DND-41 (cell line): ENCODE results near the gene XBP1.
A peak's percentile ranks its signal among the peaks of the same experiment; 100 is the strongest.

Experiments used
- ATAC-seq: fragments of 200-7000 bp; cut with Tn5 transposase; 3 replicates; pipeline ENCODE4 v1.9.1; 2021; ENCODE audit warnings: low read depth; ENCODE audit not compliant: insufficient read depth
- DNase-seq: peaks from one replicate; pipeline ENCODE4 v3.0.0-alpha.2; 2020
- H2AFZ ChIP-seq: 2 replicates; pipeline ENCODE4 v1.6.0; 2012; ENCODE audit warnings: low read depth, low read length
- H3K27ac ChIP-seq: 2 replicates; pipeline ENCODE4 v1.5.1; 2012; ENCODE audit warnings: low read length, inconsistent platforms
- H3K27me3 ChIP-seq: fragments of 200-600 bp; sonication (generic); 2 replicates; pipeline ENCODE4 v1.6.0; 2012; ENCODE audit warnings: low read length, mild to moderate bottlenecking, inconsistent platforms; ENCODE audit not compliant: insufficient read depth, poor library complexity
- H3K36me3 ChIP-seq: 2 replicates; pipeline ENCODE4 v1.5.1; 2012; ENCODE audit warnings: low read length, inconsistent platforms; ENCODE audit not compliant: insufficient read depth
- H3K4me1 ChIP-seq: 2 replicates; pipeline ENCODE4 v1.5.1; 2012; ENCODE audit warnings: mild to moderate bottlenecking, low read length; ENCODE audit not compliant: insufficient read depth
- H3K4me2 ChIP-seq: 2 replicates; pipeline ENCODE4 v1.6.0; 2012; ENCODE audit warnings: mild to moderate bottlenecking, moderate library complexity, low read length, inconsistent platforms; ENCODE audit not compliant: insufficient read depth
- H3K4me3 ChIP-seq, 2 experiments: fragments of 200-600 bp in 1 of 2; shearing (Covaris generic) in 1 of 2; 2 replicates each; pipeline ENCODE4 v1.5.1; 2012 to 2016; ENCODE audit warnings: inconsistent platforms in 2 of 2, low read length in 2 of 2, mild to moderate bottlenecking in 2 of 2, low read depth in 1 of 2, moderate library complexity in 1 of 2
- H3K79me2 ChIP-seq: 2 replicates; pipeline ENCODE4 v1.6.0; 2012; ENCODE audit warnings: low read length, inconsistent platforms; ENCODE audit not compliant: insufficient read depth
- H3K9ac ChIP-seq: 2 replicates; pipeline ENCODE4 v1.6.0; 2012; ENCODE audit warnings: low read depth, mild to moderate bottlenecking, inconsistent platforms, low read length, moderate library complexity
- H3K9me3 ChIP-seq: 2 replicates; pipeline ENCODE4 v1.5.1; 2012; ENCODE audit warnings: low read length, moderate library complexity, mild to moderate bottlenecking, inconsistent platforms; ENCODE audit not compliant: insufficient read depth, severe bottlenecking
- H4K20me1 ChIP-seq: 2 replicates; pipeline ENCODE4 v1.6.0; 2012; ENCODE audit warnings: low read length; ENCODE audit not compliant: insufficient read depth
- CTCF ChIP-seq: IDR thresholded peaks from 2 replicates; pipeline ENCODE4 v1.5.1; 2012; ENCODE audit warnings: borderline replicate concordance, low read length, moderate library complexity, mild to moderate bottlenecking; ENCODE audit not compliant: poor library complexity, severe bottlenecking; ENCODE audit errors: extremely low read depth
- EZH2 ChIP-seq: IDR thresholded peaks from 3 replicates; pipeline ENCODE4 v1.6.1; 2012; ENCODE audit warnings: borderline replicate concordance, low read depth, mild to moderate bottlenecking, moderate library complexity, low read length, inconsistent platforms; ENCODE audit not compliant: severe bottlenecking

The XBP1 gene

GRCh38 chr22:28815111-28815510 is 14.7 kb upstream of the XBP1 start:
- Histone ChIP-seq H2AFZ (no peak overlapping the region), H3K4me2 (peak overlapping the region; percentile 38), H3K9me3 (no peaks in the 10 kb centered on the region), H3K4me1 (peaks cover 100% of the 10 kb centered on the region), H3K9ac (peak overlapping the region; percentile 65), H3K27me3 (no peaks in the 10 kb centered on the region), H3K27ac (peak overlapping the region; percentile 99), H4K20me1 (no peaks in the 10 kb centered on the region), H3K36me3 (no peaks in the 10 kb centered on the region), H3K79me2 (peaks cover 61% of the 10 kb centered on the region), H3K4me3 (peak overlapping the region in 1 of 2 experiments; percentile 25; a peak in 2 of 4 replicates)
- TF ChIP-seq CTCF: peak; percentile 34
- TF ChIP-seq EZH2: no peak
- DNase-seq (peak; percentile 85), ATAC-seq (peak; percentile 66)

- peaks cover 59% of the 10 kb centered on the region for H3K79me2 ChIP-seq
- no peaks in the 10 kb centered on the region for H3K27me3 ChIP-seq
- no peaks in the 10 kb centered on the region for H3K9me3 ChIP-seq
- H3K4me2 ChIP-seq: peak overlapping the region; percentile 38; the same call in 1 of the 2 replicates
- H4K20me1 ChIP-seq: no peaks in the 10 kb centered on the region
- TF ChIP-seq EZH2 (no peak), CTCF (peak; percentile 13)
- no peak overlapping the region for H3K4me3 ChIP-seq
- H3K4me1 ChIP-seq: peaks cover 100% of the 10 kb centered on the region
- H3K27ac ChIP-seq: peak overlapping the region; percentile 99
- peak overlapping the region; percentile 65 for H3K9ac ChIP-seq
- no peak for DNase-seq
- no peak overlapping the region for H2AFZ ChIP-seq
- ATAC-seq: no peak
- H3K36me3 ChIP-seq: no peaks in the 10 kb centered on the region
Observed at GRCh38 chr22:28813772-28814518, 13.6 kb upstream of the XBP1 start.

GRCh38 chr22:28812516-28812915 is 12.1 kb upstream of the XBP1 start:
- H4K20me1 ChIP-seq: no peaks in the 10 kb centered on the region
- peak overlapping the region; percentile 99 for H3K27ac ChIP-seq
- peaks cover 61% of the 10 kb centered on the region for H3K79me2 ChIP-seq
- no peak overlapping the region for H2AFZ ChIP-seq
- H3K9ac ChIP-seq: peak overlapping the region; percentile 65
- H3K36me3 ChIP-seq: peaks cover 3% of the 10 kb centered on the region
- no peak overlapping the region for H3K4me3 ChIP-seq
- DNase-seq (no peak), ATAC-seq (no peak)
- H3K4me2 ChIP-seq: peak overlapping the region; percentile 55
- TF ChIP-seq EZH2 (no peak), CTCF (no peak)
- H3K27me3 ChIP-seq: no peaks in the 10 kb centered on the region
- H3K9me3 ChIP-seq: no peaks in the 10 kb centered on the region
- peaks cover 100% of the 10 kb centered on the region for H3K4me1 ChIP-seq
